Ishikawa (cell line): Measurements from ENCODE around the gene CD36.

Experiments used
- CEBPB ChIP-seq: IDR thresholded peaks from 2 replicates; pipeline ENCODE4 v1.6.1; 2012
- CREB1 ChIP-seq: IDR thresholded peaks from 2 replicates; pipeline ENCODE4 v1.6.1; 2012; ENCODE audit warnings: low read depth
- EP300 ChIP-seq: IDR thresholded peaks from 2 replicates; pipeline ENCODE4 v1.6.1; 2012; ENCODE audit warnings: borderline replicate concordance
- FOXM1 ChIP-seq: IDR thresholded peaks from 2 replicates; pipeline ENCODE4 v1.6.1; 2012; ENCODE audit warnings: low read depth, borderline replicate concordance
- MAX ChIP-seq: IDR thresholded peaks from 2 replicates; pipeline ENCODE4 v1.6.1; 2012
- NFIC ChIP-seq: IDR thresholded peaks from 2 replicates; pipeline ENCODE4 v1.6.1; 2012
- RAD21 ChIP-seq: IDR thresholded peaks from 2 replicates; pipeline ENCODE4 v1.6.1; 2012; ENCODE audit warnings: low read depth
- REST ChIP-seq: IDR thresholded peaks from 2 replicates; pipeline ENCODE4 v1.6.1; 2012; ENCODE audit warnings: low read depth, mild to moderate bottlenecking
- TAF1 ChIP-seq: IDR thresholded peaks from 2 replicates; pipeline ENCODE4 v1.6.1; 2012; ENCODE audit warnings: low read depth, mild to moderate bottlenecking
- TCF12 ChIP-seq: IDR thresholded peaks from 2 replicates; pipeline ENCODE4 v1.6.1; 2012; ENCODE audit warnings: low read depth
- TEAD4 ChIP-seq: IDR thresholded peaks from 2 replicates; pipeline ENCODE4 v1.6.1; 2012
- YY1 ChIP-seq: IDR thresholded peaks from 2 replicates; pipeline ENCODE4 v1.6.1; 2012; ENCODE audit warnings: low read depth
- ZBTB7A ChIP-seq: IDR thresholded peaks from 2 replicates; pipeline ENCODE4 v1.6.1; 2012; ENCODE audit warnings: low read depth

- TF ChIP-seq TAF1, result no peak
- TF ChIP-seq NFIC, result no peak
- TF ChIP-seq TEAD4, result no peak
- TF ChIP-seq REST, result no peak
- no peak for TF ChIP-seq TCF12
- TF ChIP-seq CEBPB, result no peak
- TF ChIP-seq MAX, result no peak
- no peak for TF ChIP-seq EP300
- TF ChIP-seq CREB1, result no peak
- TF ChIP-seq RAD21, result no peak
- no peak for TF ChIP-seq ZBTB7A
- no peak for TF ChIP-seq YY1
- no peak for TF ChIP-seq FOXM1
Measured at GRCh38 chr7:80686576-80686975, 48.1 kb downstream of the CD36 start.
